ENCODE results near the gene STRADA. TPM values are rescaled to one million over a fixed set of nuclear protein-coding genes. Genes with fewer than 3 reads are reported as not detected.

Gene STRADA
- total RNA-seq, result 10 to 100 TPM; 29.1 to 34.0 (median 29.6) TPM
- long read RNA-seq, donor 1, partial matches to known transcripts, result 2 of 11 reads
- long read RNA-seq, donor 1, other reads (novel, unspliced or antisense), result 1 of 11 reads
- long read RNA-seq, donor 2, partial matches to known transcripts, result 0 of 3 reads
- long read RNA-seq, donor 2, other reads (novel, unspliced or antisense), result 0 of 3 reads

- Histone ChIP-seq H3K4me3 (peak within 1 kb of the TSS; percentile 67), H3K4me1 (ENCODE audit: low read depth) (peaks cover 8% of the 10 kb centered on the region), H3K9me3 (no peaks in the 10 kb centered on the region), H3K36me3 (ENCODE audit: low read depth) (peaks cover 4% of the 10 kb centered on the region)
- ATAC-seq (peak; percentile 94), DNase-seq (peak; percentile 99 to 100 (median 100))
- no peak for TF ChIP-seq CTCF (IDR thresholded peaks at IDR 0.05)
- intact Hi-C loops (cut with DNase I, micrococcal nuclease), result no loop called here
Measured at GRCh38 chr17:63741408-63742173, at the start of gene STRADA. STRADA (minus strand) TSS chr17:63741799; CDS start chr17:63728369, 13,430 bp downstream.

GRCh38 chr17:63790057-63790456, 48.5 kb upstream of the STRADA start:
- no peaks in the 10 kb centered on the region for H3K4me1 ChIP-seq (ENCODE audit: low read depth)
- ATAC-seq, result no peak
- no peak for TF ChIP-seq CTCF (IDR thresholded peaks at IDR 0.05)
- intact Hi-C loops (cut with DNase I, micrococcal nuclease), result no loop called here
- H3K36me3 ChIP-seq (ENCODE audit: low read depth), result peaks cover 5% of the 10 kb centered on the region
- H3K9me3 ChIP-seq, result no peaks in the 10 kb centered on the region
- no peak for DNase-seq
- no peak overlapping the region for H3K4me3 ChIP-seq

GRCh38 chr17:63786971-63787711, 45.5 kb upstream of the STRADA start:
- peak; percentile 31 for ATAC-seq
- TF ChIP-seq CTCF (IDR thresholded peaks at IDR 0.05), result no peak
- no peaks in the 10 kb centered on the region for H3K4me1 ChIP-seq (ENCODE audit: low read depth)
- no peaks in the 10 kb centered on the region for H3K9me3 ChIP-seq
- H3K36me3 ChIP-seq (ENCODE audit: low read depth), result peaks cover 5% of the 10 kb centered on the region
- DNase-seq, result no peak
- no peak overlapping the region for H3K4me3 ChIP-seq
- intact Hi-C loops (cut with DNase I, micrococcal nuclease), result no loop called here

- intact Hi-C loops (cut with DNase I, micrococcal nuclease), result no loop called here
- no peak for ATAC-seq
- Histone ChIP-seq H3K4me3 (no peak overlapping the region), H3K4me1 (ENCODE audit: low read depth) (no peaks in the 10 kb centered on the region), H3K36me3 (ENCODE audit: low read depth) (peaks cover 5% of the 10 kb centered on the region), H3K9me3 (no peaks in the 10 kb centered on the region)
- no peak for TF ChIP-seq CTCF (IDR thresholded peaks at IDR 0.05)
- no peak for DNase-seq
Measured at GRCh38 chr17:63786117-63786516, 44.5 kb upstream of the STRADA start.

- intact Hi-C loops (cut with DNase I, micrococcal nuclease), result no loop called here
- DNase-seq (no peak), ATAC-seq (no peak)
- H3K9me3 ChIP-seq, result no peaks in the 10 kb centered on the region
- peaks cover 5% of the 10 kb centered on the region for H3K36me3 ChIP-seq (ENCODE audit: low read depth)
- H3K4me3 ChIP-seq, result no peak overlapping the region
- no peak for TF ChIP-seq CTCF (IDR thresholded peaks at IDR 0.05)
- H3K4me1 ChIP-seq (ENCODE audit: low read depth), result no peaks in the 10 kb centered on the region
Measured at GRCh38 chr17:63785556-63785955, 44.0 kb upstream of the STRADA start.

Measured in mucosa of descending colon (tissue), 3 donors.